ENCODE measurements around the gene KCNQ4. TPM values are rescaled to one million over a fixed set of nuclear protein-coding genes. Genes with fewer than 3 reads are reported as not detected.

KCNQ4 gene
- total RNA-seq, 4 donors from 2014 or later, result 0.28 to 1.6 (median 0.83) TPM

DNA sequence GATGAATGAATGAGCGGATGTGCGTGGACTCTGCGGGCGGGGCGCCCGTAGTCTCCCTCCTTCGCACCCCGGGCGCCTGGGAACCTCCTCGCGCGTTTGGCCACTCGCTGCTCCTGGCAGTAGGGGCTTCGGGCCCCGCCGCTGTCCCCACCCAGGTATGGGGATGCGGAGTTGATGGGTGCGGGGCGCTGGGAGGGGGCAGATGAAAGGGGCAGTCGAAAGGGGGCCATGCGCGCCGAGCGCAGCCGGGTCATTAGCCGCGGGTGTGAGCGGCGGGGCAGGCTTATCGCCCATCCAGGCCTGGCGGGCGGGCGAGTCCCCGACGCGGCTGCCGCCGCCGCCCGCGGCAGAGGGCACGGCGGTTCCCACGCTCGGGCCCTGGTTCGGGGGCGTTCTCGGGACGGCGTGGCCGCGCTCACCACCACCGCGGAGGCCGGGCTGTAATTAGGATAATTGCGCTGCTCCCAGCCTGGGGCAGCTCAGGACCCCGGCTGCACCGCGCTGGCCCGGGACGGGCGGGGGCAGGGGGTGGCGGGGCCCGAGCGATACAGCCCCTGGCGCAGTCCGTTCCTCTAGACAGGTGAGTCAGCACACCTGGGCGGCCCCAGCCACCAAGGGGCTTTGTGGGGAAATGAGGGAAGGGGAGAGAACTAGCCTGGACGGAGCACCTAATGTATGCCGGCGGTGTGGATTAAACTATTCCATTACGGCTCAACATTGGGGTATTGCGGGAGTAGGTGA lies 100.6 kb downstream of the KCNQ4 start:
- no peak for DNase-seq (ENCODE audit: low spot score)
- no peak for ATAC-seq (ENCODE audit: low FRiP score)
- no peak for TF ChIP-seq CTCF (IDR thresholded peaks at IDR 0.05)

GRCh38 chr1:40886318-40887011 lies 102.9 kb downstream of the KCNQ4 start:
- DNase-seq (ENCODE audit: low spot score) (no peak), ATAC-seq (ENCODE audit: low FRiP score) (no peak)
- TF ChIP-seq CTCF (IDR thresholded peaks at IDR 0.05), result no peak

GRCh38 chr1:40887012-40887378 lies 103.4 kb downstream of the KCNQ4 start:
- DNase-seq (ENCODE audit: low spot score) (no peak), ATAC-seq (ENCODE audit: low FRiP score) (no peak)

DNA sequence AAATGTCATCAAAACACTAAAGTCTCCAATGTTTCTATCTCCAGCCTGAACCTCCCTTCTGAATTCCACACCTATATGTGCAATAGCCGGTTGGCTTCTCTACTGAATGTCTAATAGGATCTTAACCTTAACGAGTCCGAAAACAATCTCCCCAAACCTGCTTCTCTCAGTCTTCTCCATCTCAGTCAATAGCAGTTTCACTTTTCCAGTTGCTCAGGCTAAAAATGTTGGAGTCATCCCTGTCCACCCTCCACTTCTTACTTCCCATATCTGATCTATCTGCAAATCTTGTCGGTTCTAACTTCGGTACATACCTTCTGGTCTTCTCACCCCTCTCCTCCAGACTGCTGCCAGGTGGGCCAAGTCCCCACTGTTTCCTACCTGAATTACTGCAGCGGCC lies 104.1 kb downstream of the KCNQ4 start:
- ATAC-seq (ENCODE audit: low FRiP score) (no peak), DNase-seq (ENCODE audit: low spot score) (no peak)
- TF ChIP-seq CTCF (IDR thresholded peaks at IDR 0.05), result no peak

More at GRCh38 chr1:40887012-40887378, 103.4 kb downstream of the KCNQ4 start:
- TF ChIP-seq CTCF (IDR thresholded peaks at IDR 0.05), result no peak

Small RNA genes within 50 kb of the gene (small RNA-seq; reads per million reads assigned to genes)
- gene MIR30C1, result 5.3 reads per million, percentile 78 among the genes with 10 or more reads in this experiment
- 285 reads per million, percentile 97 among the genes with 10 or more reads in this experiment for gene MIR30E
- gene RN7SL326P, result not detected

Other genes starting within 250 kb of the KCNQ4 start
- gene RIMS3, start 118.1 kb upstream of the KCNQ4 start, total RNA-seq, result 1 to 10 TPM in 3 of 4 donors, under 1 TPM in 1; 0.79 to 2.2 (median 1.7) TPM
- gene NFYC, start 92.1 kb upstream of the KCNQ4 start, total RNA-seq, result 10 to 100 TPM; 29.8 to 44.6 (median 32.4) TPM
- gene CITED4, start 78.6 kb downstream of the KCNQ4 start, total RNA-seq, result 10 to 100 TPM in 3 of 4 donors, 1 to 10 TPM in 1; 5.8 to 21.6 (median 13.6) TPM
- 10 to 100 TPM; 16.1 to 57.5 (median 17.6) TPM for gene CTPS1, start 195.9 kb downstream of the KCNQ4 start, total RNA-seq
- gene SLFNL1, start 237.9 kb downstream of the KCNQ4 start, total RNA-seq, result 1 to 10 TPM in 1 of 4 donors, under 1 TPM in 3; 0.19 to 1.6 (median 0.55) TPM

Measured in omental fat pad (tissue), 4 donors.